GM12873 (cell line): ENCODE measurements around the gene TMEM30A.

ENCODE experiments used
- CTCF ChIP-seq: IDR thresholded peaks from 2 replicates; pipeline ENCODE4 v1.5.1; 2012; ENCODE audit warnings: low read depth, mild to moderate bottlenecking, moderate library complexity, low read length, control low read depth; ENCODE audit not compliant: insufficient read depth; ENCODE audit errors: missing control alignments

Gene TMEM30A

GRCh38 chr6:75282706-75283105 is 1.9 kb downstream of the TMEM30A start:
- no peak for TF ChIP-seq CTCF

GRCh38 chr6:75281653-75282052 is 2.9 kb downstream of the TMEM30A start:
- TF ChIP-seq CTCF = no peak

GRCh38 chr6:75280131-75280855 is 4.3 kb downstream of the TMEM30A start:
- TF ChIP-seq CTCF = no peak

- TF ChIP-seq CTCF = no peak
Observed at GRCh38 chr6:75279418-75279817, 5.2 kb downstream of the TMEM30A start.

- TF ChIP-seq CTCF = no peak
Observed at GRCh38 chr6:75278474-75279077, 6.0 kb downstream of the TMEM30A start.

GRCh38 chr6:75275067-75275466 is 9.5 kb downstream of the TMEM30A start:
- no peak for TF ChIP-seq CTCF

GRCh38 chr6:75273009-75273408 is 11.6 kb downstream of the TMEM30A start:
- TF ChIP-seq CTCF = no peak
